SU-DHL-6 (cell line): ENCODE results near the gene MAST2.

ENCODE experiments used
- H2AFZ ChIP-seq: fragments of 200-600 bp; sonication (generic); 2 replicates; pipeline ENCODE4 v1.6.1; 2014; ENCODE audit warnings: low read depth, mild to moderate bottlenecking, moderate library complexity, mixed read lengths, antibody characterized with exemption, low read length; ENCODE audit not compliant: severe bottlenecking
- H3F3A ChIP-seq: fragments of 200-600 bp; shearing (Covaris generic); 2 replicates; pipeline ENCODE4 v1.6.0; 2016; ENCODE audit warnings: antibody characterized with exemption, mild to moderate bottlenecking; ENCODE audit not compliant: insufficient read depth
- H3K27ac ChIP-seq: fragments of 200-600 bp; sonication (generic); 2 replicates; pipeline ENCODE4 v1.5.1; 2016; ENCODE audit warnings: low read depth, mild to moderate bottlenecking, low read length, moderate library complexity, mixed read lengths
- H3K27me3 ChIP-seq: fragments of 200-600 bp; sonication (generic), shearing (Covaris generic); 2 replicates; pipeline ENCODE4 v1.6.0; 2014; ENCODE audit warnings: mild to moderate bottlenecking, low read length
- H3K36me3 ChIP-seq: fragments of 200-600 bp; sonication (generic); 2 replicates; pipeline ENCODE4 v1.6.1; 2014; ENCODE audit warnings: mild to moderate bottlenecking, low read length, mixed read lengths
- H3K4me2 ChIP-seq: fragments of 300-600, 200-600 bp; shearing (Covaris generic), sonication (generic); 2 replicates; pipeline ENCODE4 v1.6.0; 2014; ENCODE audit warnings: low read length, low read depth, mild to moderate bottlenecking; ENCODE audit not compliant: poor library complexity, severe bottlenecking
- H3K4me3 ChIP-seq: fragments of 200-600 bp; sonication (generic); 2 replicates; pipeline ENCODE4 v1.5.1; 2014; ENCODE audit warnings: antibody characterized with exemption, low read length, mild to moderate bottlenecking, mixed read lengths; ENCODE audit not compliant: insufficient read depth, poor library complexity, severe bottlenecking
- H3K79me2 ChIP-seq: fragments of 200-600 bp; sonication (generic); 2 replicates; pipeline ENCODE4 v1.6.1; 2014; ENCODE audit warnings: mild to moderate bottlenecking, low read length, moderate library complexity; ENCODE audit not compliant: insufficient read depth
- H3K9ac ChIP-seq: fragments of 200-600 bp; sonication (generic); 2 replicates; pipeline ENCODE4 v1.7.0; 2014; ENCODE audit warnings: mild to moderate bottlenecking, low read length
- H3K9me2 ChIP-seq: fragments of 200-600 bp; sonication (generic); replicated peaks from 2 replicates; pipeline ENCODE4 v1.6.1; 2014; ENCODE audit warnings: low read length; ENCODE audit not compliant: insufficient read depth
- H3K9me3 ChIP-seq: fragments of 200-600 bp; sonication (generic); 2 replicates; pipeline ENCODE4 v1.6.1; 2014; ENCODE audit warnings: low read length, mixed read lengths; ENCODE audit not compliant: insufficient read depth
- H4K20me1 ChIP-seq: fragments of 200-600 bp; sonication (generic); 2 replicates; pipeline ENCODE4 v1.6.1; 2014; ENCODE audit warnings: low read depth, mild to moderate bottlenecking, antibody characterized with exemption, low read length, moderate library complexity, mixed read lengths
- EZH2phosphoT487 ChIP-seq: fragments of 200-600 bp; sonication (generic), shearing (Covaris generic); conservative IDR thresholded peaks from 2 replicates; pipeline ENCODE4 v1.6.1; 2018; ENCODE audit warnings: mild to moderate bottlenecking, antibody characterized with exemption, low read length, moderate library complexity, mixed read lengths
- TF ChIP-seq, protein P1 (sequence below): fragments of 200-600 bp; sonication (generic); IDR thresholded peaks from one replicate; pipeline ENCODE4 v1.5.1; 2017; ENCODE audit warnings: antibody characterized with exemption, mild to moderate bottlenecking, low read length, moderate library complexity; ENCODE audit not compliant: insufficient read depth, poor library complexity, severe bottlenecking

The MAST2 gene

DNA sequence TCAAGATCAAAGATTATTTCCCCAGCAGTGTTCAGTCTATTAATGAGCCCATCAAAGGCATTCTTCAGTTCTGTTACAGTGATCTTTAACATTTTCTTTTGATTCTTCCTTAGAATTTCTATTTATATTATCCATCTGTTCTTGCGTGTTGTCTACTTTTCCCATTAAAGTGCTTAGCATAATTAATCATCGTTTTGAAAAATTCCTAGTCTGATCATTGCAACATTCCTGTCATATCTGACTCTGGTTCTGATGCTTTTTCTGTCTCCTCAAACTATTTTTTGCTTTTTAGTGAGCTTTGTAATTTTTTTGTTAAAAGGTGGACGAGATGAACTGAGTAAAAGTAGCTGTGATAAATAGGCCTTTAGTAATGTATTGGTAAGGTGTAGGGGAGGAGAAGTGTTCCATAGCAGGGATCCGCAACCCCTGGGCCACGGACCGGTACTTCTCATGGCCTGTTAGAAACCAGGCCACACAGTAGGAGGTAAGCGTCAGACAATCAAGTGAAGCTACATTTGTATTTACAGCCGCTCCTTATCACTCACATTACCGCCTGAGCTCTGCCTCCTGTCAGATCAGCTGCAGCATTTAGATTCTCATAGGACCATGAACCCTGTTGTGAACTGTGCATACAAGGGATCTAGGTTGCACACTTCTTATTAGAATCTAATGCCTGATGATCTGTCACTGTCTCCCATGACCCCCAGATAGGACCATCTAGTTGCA lies 165.7 kb downstream of the MAST2 start:
- H3K4me3 ChIP-seq: no peak overlapping the region
- no peak overlapping the region for H3K9ac ChIP-seq
- no peak overlapping the region for H3K4me2 ChIP-seq
- no peaks in the 10 kb centered on the region for H3K27me3 ChIP-seq
- H3K9me2 ChIP-seq: no peaks in the 10 kb centered on the region
- no peak for TF ChIP-seq EZH2phosphoT487
- TF ChIP-seq, protein P1, sequence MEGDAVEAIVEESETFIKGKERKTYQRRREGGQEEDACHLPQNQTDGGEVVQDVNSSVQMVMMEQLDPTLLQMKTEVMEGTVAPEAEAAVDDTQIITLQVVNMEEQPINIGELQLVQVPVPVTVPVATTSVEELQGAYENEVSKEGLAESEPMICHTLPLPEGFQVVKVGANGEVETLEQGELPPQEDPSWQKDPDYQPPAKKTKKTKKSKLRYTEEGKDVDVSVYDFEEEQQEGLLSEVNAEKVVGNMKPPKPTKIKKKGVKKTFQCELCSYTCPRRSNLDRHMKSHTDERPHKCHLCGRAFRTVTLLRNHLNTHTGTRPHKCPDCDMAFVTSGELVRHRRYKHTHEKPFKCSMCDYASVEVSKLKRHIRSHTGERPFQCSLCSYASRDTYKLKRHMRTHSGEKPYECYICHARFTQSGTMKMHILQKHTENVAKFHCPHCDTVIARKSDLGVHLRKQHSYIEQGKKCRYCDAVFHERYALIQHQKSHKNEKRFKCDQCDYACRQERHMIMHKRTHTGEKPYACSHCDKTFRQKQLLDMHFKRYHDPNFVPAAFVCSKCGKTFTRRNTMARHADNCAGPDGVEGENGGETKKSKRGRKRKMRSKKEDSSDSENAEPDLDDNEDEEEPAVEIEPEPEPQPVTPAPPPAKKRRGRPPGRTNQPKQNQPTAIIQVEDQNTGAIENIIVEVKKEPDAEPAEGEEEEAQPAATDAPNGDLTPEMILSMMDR: no peak
- H3F3A ChIP-seq: peaks cover 3% of the 10 kb centered on the region; the same call in 1 of the 2 replicates
- no peak overlapping the region for H3K27ac ChIP-seq
- H2AFZ ChIP-seq: no peak overlapping the region
- H4K20me1 ChIP-seq: no peaks in the 10 kb centered on the region
- H3K9me3 ChIP-seq: no peaks in the 10 kb centered on the region
- H3K36me3 ChIP-seq: peaks cover 5% of the 10 kb centered on the region; the same call in 1 of the 2 replicates
- peaks cover 38% of the 10 kb centered on the region for H3K79me2 ChIP-seq

DNA sequence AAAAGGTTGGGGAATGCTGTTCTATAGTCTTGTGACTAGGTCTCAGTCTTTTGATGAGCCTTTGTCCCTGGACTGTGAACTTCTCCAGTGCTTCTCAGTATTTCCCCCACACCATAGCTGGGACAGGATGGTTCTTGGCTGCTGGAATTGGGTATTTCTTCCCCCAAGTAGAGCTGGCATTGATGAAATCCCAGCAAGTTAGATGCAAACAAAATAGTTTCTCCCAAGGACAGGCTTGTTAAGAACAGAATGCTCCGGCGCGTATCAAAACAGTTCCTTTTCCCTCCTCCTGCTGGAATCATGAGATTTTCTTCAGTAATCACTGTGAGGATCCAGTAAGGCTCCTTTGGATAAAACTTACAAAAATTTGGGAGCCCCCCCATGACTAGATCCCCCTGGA lies 166.5 kb downstream of the MAST2 start:
- peaks cover 5% of the 10 kb centered on the region; the same call in 1 of the 2 replicates for H3K36me3 ChIP-seq

DNA sequence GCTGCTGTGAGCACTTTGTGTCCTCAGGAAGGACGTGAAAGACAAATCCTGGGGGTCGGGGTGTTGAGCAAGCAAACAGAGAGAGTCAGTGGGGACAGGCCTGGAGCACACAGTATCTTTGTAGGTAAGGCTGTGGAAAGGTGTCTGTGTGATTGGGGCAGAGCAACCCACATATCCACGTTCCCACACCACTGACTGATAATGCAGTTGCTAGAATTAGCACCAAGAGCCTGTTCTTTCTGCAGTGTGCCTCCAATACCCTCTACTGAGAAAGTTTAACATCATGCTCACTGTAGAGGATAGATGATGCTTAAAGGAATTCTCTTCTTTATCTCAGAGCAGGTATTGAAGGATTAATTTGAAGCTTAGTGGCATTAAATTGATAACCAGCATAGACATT lies 167.9 kb downstream of the MAST2 start:
- Histone ChIP-seq H3K4me2 (no peak overlapping the region), H3K9me2 (no peaks in the 10 kb centered on the region), H3K36me3 (peaks cover 5% of the 10 kb centered on the region; the same call in 1 of the 2 replicates), H3K27me3 (no peaks in the 10 kb centered on the region), H3K9me3 (no peaks in the 10 kb centered on the region), H3F3A (peaks cover 3% of the 10 kb centered on the region; the same call in 1 of the 2 replicates), H3K9ac (no peak overlapping the region), H3K4me3 (no peak overlapping the region), H3K79me2 (peaks cover 28% of the 10 kb centered on the region), H3K27ac (no peak overlapping the region), H2AFZ (no peak overlapping the region), H4K20me1 (no peaks in the 10 kb centered on the region)
- TF ChIP-seq EZH2phosphoT487: no peak
- TF ChIP-seq, protein P1: no peak

More for the DNA sequence above, 166.5 kb downstream of the MAST2 start:
- H3K79me2 ChIP-seq: peaks cover 38% of the 10 kb centered on the region
- no peaks in the 10 kb centered on the region for H4K20me1 ChIP-seq
- H3K27ac ChIP-seq: no peak overlapping the region
- no peak overlapping the region for H2AFZ ChIP-seq
- TF ChIP-seq EZH2phosphoT487: no peak
- TF ChIP-seq, protein P1: no peak
- no peak overlapping the region for H3K9ac ChIP-seq
- no peak overlapping the region for H3K4me2 ChIP-seq
- H3K4me3 ChIP-seq: no peak overlapping the region
- H3F3A ChIP-seq: peaks cover 3% of the 10 kb centered on the region; the same call in 1 of the 2 replicates
- no peaks in the 10 kb centered on the region for H3K9me3 ChIP-seq
- H3K9me2 ChIP-seq: no peaks in the 10 kb centered on the region
- H3K27me3 ChIP-seq: no peaks in the 10 kb centered on the region
